Naive thymus-derived CD8-positive, alpha-beta T cell (primary cell): ENCODE data around the gene KCNH3. TPM values are rescaled to one million over a fixed set of nuclear protein-coding genes. Genes with fewer than 3 reads are reported as not detected.
A peak's percentile ranks its signal among the peaks of the same experiment; 100 is the strongest.
"Not testable (repeated sequence)": the region's sequence is repeated elsewhere in the genome, so short reads cannot be mapped to it uniquely, and the experiment has no call there.

Source experiments
- ATAC-seq, 2 donors: fragments of 150-1000 bp; cut with Tn5 transposase in 1 of 2; sonication (Bioruptor Pico), chemical (Tn5 transposase) in 1 of 2; 1 replicate in 1 of 2; 2 replicates in 1 of 2; pipeline ENCODE4 v1.10.0; 2021; ENCODE audit warnings: mild to moderate bottlenecking in 2 of 2, moderate library complexity in 2 of 2
- POLR2A ChIA-PET: fragments of 350-600 bp; sonication (Branson Sonifier 250); formaldehyde crosslinking; loops from one replicate; lab custom pipeline; 2021; ENCODE audit warnings: antibody characterized with exemption; lab: Charles Lee
- DNase-seq, 10 donors: peaks; one replicate each; pipeline versions ENCODE4 v3.0.0 to v3.0.0-alpha.2; 2020 to 2022
- H3K27ac Mint-ChIP-seq, 10 donors: one replicate each; pipeline ENCODE4 v1.8.0; 2020 to 2022; ENCODE audit warnings: mild to moderate bottlenecking in 10 of 10, mixed read lengths in 10 of 10, moderate library complexity in 4 of 10, inconsistent platforms in 1 of 10
- H3K27me3 Mint-ChIP-seq, 5 donors: one replicate each; pipeline ENCODE4 v1.8.0; 2021 to 2022; ENCODE audit warnings: mixed read lengths in 5 of 5
- H3K36me3 Mint-ChIP-seq, 3 donors: one replicate each; pipeline ENCODE4 v1.8.0; 2020 to 2022; ENCODE audit warnings: mixed read lengths in 3 of 3, mild to moderate bottlenecking in 2 of 3, inconsistent platforms in 1 of 3
- H3K4me1 Mint-ChIP-seq, 4 donors: one replicate each; pipeline ENCODE4 v1.8.0; 2021 to 2022; ENCODE audit warnings: mixed read lengths in 4 of 4
- H3K4me3 Mint-ChIP-seq, 10 donors: one replicate each; pipeline ENCODE4 v1.8.0; 2020 to 2022; ENCODE audit warnings: mild to moderate bottlenecking in 10 of 10, mixed read lengths in 10 of 10, moderate library complexity in 6 of 10, inconsistent platforms in 1 of 10
- H3K9me3 Mint-ChIP-seq, 9 donors: one replicate each; pipeline ENCODE4 v1.8.0; 2020 to 2022; ENCODE audit warnings: mixed read lengths in 9 of 9, mild to moderate bottlenecking in 3 of 9, inconsistent platforms in 1 of 9, moderate library complexity in 1 of 9
- polyA plus RNA-seq, 3 donors: library from polyadenylated mRNA; unstranded; fragments of 300-500 nt; fragmentation: Illumina TruSeq; gene quantifications; one replicate each; pipeline ENCODE4 v1.2.3, GENCODE V29; 2021
- total RNA-seq, 8 experiments: library from RNA in 2 of 8; stranded (reverse) in 2 of 8; gene quantifications; one replicate each; pipeline ENCODE4 v1.2.3 and lab custom pipeline; 2021 to 2026

KCNH3 gene
- total RNA-seq, result 1 to 10 TPM; 7.1 to 8.5 TPM
- polyA plus RNA-seq, result 1 to 10 TPM; 2.4 to 5.7 (median 3.4) TPM
- 6.5 to 18.9 (median 12.2) reads per million in 6 experiments for total RNA-seq (lab: John Stamatoyannopoulos, UW)

GRCh38 chr12:49538510-49539403 lies at the start of gene KCNH3:
Gene KCNH3 (plus strand): TSS chr12:49539030. CDS start chr12:49539417, 387 bp downstream.
- POLR2A ChIA-PET, result interaction anchor here (0.6 to 4.4 kb wide), 8 partner anchors 11 to 491 kb away, joined by 3 to 24 read pairs (median 4); partner anchors contain the start of gene RACGAP1
- H3K27ac Mint-ChIP-seq, result peak within 1 kb of the TSS in 9 of 10 donors; percentile 17 to 90 (median 67)
- DNase-seq, result peak; percentile 85 to 98 (median 88)
- H3K9me3 Mint-ChIP-seq, result no peaks in the 10 kb centered on the region
- ATAC-seq, result peak; percentile 83 to 91
- peaks cover 0 to 5% (median 0%) of the 10 kb centered on the region in 5 donors for H3K27me3 Mint-ChIP-seq
- peak within 1 kb of the TSS; percentile 75 to 88 (median 80) for H3K4me3 Mint-ChIP-seq
- H3K4me1 Mint-ChIP-seq, result peaks cover 22 to 50% (median 44%) of the 10 kb centered on the region in 4 donors
- H3K36me3 Mint-ChIP-seq, result no peaks in the 10 kb centered on the region

DNA sequence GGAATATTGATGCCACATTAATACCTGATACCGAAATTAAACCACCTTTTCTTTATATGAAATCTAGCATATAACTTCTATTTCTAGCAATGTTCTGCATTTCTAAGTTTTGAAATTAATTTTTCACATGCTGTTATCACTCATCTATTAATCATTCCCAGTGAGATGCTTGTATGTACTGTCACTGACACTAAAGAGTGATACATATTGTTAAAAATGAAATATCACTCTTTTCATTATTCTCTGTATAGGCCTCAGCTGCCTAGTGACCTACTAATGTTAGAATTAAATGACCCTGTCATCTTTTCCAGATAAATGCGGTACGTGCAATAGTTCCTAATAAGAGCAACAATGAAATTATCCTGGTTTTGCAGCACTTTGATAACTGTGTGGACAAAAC lies 49.7 kb upstream of the KCNH3 start:
- POLR2A ChIA-PET, result no interaction called here
- ATAC-seq (no peak), DNase-seq (no peak)

GRCh38 chr12:49489720-49490119 lies 49.1 kb upstream of the KCNH3 start:
- Mint-ChIP-seq H3K4me1 (no peaks in the 10 kb centered on the region), H3K9me3 (no peaks in the 10 kb centered on the region), H3K27me3 (no peaks in the 10 kb centered on the region), H3K4me3 (no peak overlapping the region), H3K36me3 (peaks cover 0 to 9% (median under 1%) of the 10 kb centered on the region in 3 donors), H3K27ac (no peak overlapping the region)
- DNase-seq, result no peak
- POLR2A ChIA-PET, result no interaction called here
- ATAC-seq, result no peak

More for the DNA sequence above, 49.7 kb upstream of the KCNH3 start:
- Mint-ChIP-seq H3K4me3 (no peak overlapping the region), H3K27me3 (no peaks in the 10 kb centered on the region), H3K27ac (no peak overlapping the region), H3K9me3 (no peaks in the 10 kb centered on the region), H3K4me1 (no peaks in the 10 kb centered on the region), H3K36me3 (peaks cover 0 to 8% (median 3%) of the 10 kb centered on the region in 3 donors)

- H3K4me1 Mint-ChIP-seq, result no peaks in the 10 kb centered on the region
- POLR2A ChIA-PET, result no interaction called here
- peaks cover 0 to 16% (median 3%) of the 10 kb centered on the region in 3 donors for H3K36me3 Mint-ChIP-seq
- no peaks in the 10 kb centered on the region for H3K9me3 Mint-ChIP-seq
- DNase-seq (no peak), ATAC-seq (no peak)
- H3K27me3 Mint-ChIP-seq, result no peaks in the 10 kb centered on the region
- no peak overlapping the region for H3K27ac Mint-ChIP-seq
- H3K4me3 Mint-ChIP-seq, result no peak overlapping the region
These were observed 47.0 kb upstream of the KCNH3 start for GRCh38 chr12:49491823-49492222.

DNA sequence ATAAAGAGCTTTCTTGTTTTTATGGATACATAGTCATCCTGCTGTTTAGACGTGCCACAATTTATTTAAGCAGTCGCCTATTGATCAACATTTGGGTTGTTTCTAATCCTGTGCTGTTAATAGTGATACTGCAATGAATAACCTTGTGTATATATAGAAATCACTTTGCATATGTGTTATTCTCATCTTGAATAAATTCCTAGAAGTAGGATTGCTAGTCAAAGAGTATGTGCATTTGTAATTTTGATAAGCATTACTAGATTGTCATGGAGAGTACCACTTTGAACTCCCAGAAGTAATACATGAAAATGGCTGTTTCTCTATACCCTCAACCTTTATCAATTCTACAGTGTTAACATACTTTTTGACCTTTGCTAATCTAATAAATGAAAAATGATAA lies 44.9 kb upstream of the KCNH3 start:
- DNase-seq, result no peak
- Mint-ChIP-seq H3K9me3 (no peaks in the 10 kb centered on the region), H3K4me1 (no peaks in the 10 kb centered on the region), H3K36me3 (peaks cover 0 to 24% (median 5%) of the 10 kb centered on the region in 3 donors), H3K4me3 (no peak overlapping the region), H3K27me3 (no peaks in the 10 kb centered on the region), H3K27ac (no peak overlapping the region)
- POLR2A ChIA-PET, result no interaction called here
- no peak for ATAC-seq

DNA sequence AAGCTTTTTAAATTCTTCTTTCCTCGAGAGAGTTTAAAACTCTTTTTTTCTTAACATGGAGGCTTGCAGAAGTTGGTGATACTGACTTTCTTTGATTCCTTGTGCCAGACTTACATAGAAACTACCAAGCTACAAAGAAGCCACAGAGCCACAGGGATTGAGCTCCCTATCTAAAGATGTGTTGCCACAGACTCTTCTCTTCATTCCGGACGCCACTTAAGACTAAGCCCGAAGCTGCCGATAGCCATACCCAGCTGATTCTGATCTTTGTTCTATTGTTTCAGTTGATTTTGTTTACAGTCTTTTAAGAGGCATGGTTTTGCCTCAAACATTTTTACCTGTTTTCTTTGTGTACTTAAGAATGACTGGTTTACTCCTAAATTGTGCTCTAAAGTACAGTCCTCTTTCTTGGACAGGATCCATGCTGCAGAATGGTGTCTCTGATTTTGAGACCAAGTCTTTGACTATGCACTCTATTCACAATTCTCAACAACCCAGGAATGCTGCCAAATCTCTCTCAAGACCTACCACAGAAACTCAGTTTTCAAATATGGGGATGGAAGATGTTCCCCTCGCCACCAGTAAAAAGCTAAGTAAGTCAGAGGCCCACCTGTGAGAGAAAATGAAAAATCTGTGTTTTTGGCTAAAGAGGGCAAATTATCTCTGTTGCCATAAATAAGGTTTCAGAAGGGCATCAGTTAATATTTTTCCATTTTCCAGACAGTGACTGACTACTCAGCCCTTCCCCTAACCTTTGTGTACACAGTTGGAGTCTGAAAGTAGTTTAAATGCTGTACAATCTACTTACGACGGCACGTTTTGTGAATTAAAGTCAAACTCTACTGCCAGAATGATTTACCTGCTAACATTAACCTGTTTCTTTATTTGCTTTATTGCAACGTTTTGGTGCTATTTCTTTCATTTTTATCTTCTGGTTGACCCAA lies 42.1 kb upstream of the KCNH3 start:
- Mint-ChIP-seq H3K4me3 (no peak overlapping the region), H3K9me3 (no peaks in the 10 kb centered on the region), H3K27me3 (no peaks in the 10 kb centered on the region), H3K36me3 (peaks cover 0 to 26% (median 5%) of the 10 kb centered on the region in 3 donors), H3K4me1 (peaks cover 0 to 7% (median 5%) of the 10 kb centered on the region in 4 donors), H3K27ac (no peak overlapping the region)
- ATAC-seq, result no peak
- POLR2A ChIA-PET, result no interaction called here
- DNase-seq, result no peak

DNA sequence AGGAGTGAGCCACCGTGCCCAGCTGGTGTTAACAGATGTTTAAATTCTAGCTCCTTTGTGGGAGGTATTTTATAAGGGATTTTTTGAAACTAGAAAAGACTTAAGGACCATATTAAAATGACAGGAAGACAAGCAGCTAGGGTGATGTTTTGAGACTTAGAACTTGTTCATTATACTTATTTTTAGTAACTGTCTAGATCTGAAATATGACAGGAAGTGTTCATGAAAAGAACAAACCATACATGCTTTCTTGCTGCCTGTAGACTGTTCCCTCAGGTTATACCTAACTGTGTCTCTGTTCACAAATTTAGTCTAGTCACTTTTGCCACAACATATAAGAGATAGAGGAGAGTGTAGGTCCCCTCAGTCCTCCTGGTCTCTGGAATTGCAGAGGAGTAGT lies 36.9 kb upstream of the KCNH3 start:
- H3K36me3 Mint-ChIP-seq, result peaks cover 0 to 10% (median 2%) of the 10 kb centered on the region in 3 donors
- POLR2A ChIA-PET, result no interaction called here
- H3K27ac Mint-ChIP-seq, result peak overlapping the region in 8 of 10 donors; percentile 55 to 86 (median 75)
- peak overlapping the region in 4 of 10 donors; percentile 40 to 61 (median 48) for H3K4me3 Mint-ChIP-seq
- DNase-seq (peak in 2 of 10 donors; percentile 9 to 10), ATAC-seq (peak in 1 of 2 donors; percentile 25)
- no peaks in the 10 kb centered on the region for H3K9me3 Mint-ChIP-seq
- H3K27me3 Mint-ChIP-seq, result no peaks in the 10 kb centered on the region
- H3K4me1 Mint-ChIP-seq, result peaks cover 5 to 20% (median 16%) of the 10 kb centered on the region in 4 donors

GRCh38 chr12:49502590-49502989 lies 36.2 kb upstream of the KCNH3 start:
- H3K36me3 Mint-ChIP-seq, result peaks cover 0 to 5% (median 1%) of the 10 kb centered on the region in 3 donors
- ATAC-seq (no peak), DNase-seq (no peak)
- no peaks in the 10 kb centered on the region for H3K9me3 Mint-ChIP-seq
- no peak overlapping the region for H3K4me3 Mint-ChIP-seq
- H3K27ac Mint-ChIP-seq, result peak overlapping the region in 8 of 10 donors; percentile 9 to 86 (median 43)
- H3K4me1 Mint-ChIP-seq, result peaks cover 5 to 20% (median 16%) of the 10 kb centered on the region in 4 donors
- H3K27me3 Mint-ChIP-seq, result no peaks in the 10 kb centered on the region
- POLR2A ChIA-PET, result no interaction called here

DNA sequence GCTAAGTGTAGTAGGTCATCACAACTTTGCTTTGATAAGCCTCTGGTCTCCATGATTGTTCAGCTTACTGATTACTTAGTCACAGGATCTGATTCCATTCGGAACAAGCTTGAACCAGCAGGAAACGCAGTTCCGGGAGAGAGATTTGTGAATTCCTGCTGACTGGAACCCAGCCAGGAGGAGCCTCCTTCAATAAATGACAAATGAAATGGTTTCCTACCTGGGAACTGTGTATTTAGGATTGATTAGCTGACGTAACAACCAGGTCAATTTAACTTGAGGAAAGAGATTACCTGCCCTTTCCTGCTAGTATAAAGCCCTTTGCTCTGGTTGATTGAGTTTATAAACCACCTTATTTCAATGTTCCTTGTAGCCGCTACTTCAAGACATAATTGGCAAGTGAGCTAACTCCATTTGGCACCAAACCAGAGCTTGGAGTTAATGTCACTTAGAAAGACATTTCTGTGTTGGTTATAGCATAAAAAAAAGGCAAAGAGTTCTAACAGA lies 35.1 kb upstream of the KCNH3 start:
- DNase-seq (no peak), ATAC-seq (no peak)
- Mint-ChIP-seq H3K9me3 (no peaks in the 10 kb centered on the region), H3K4me1 (peaks cover 5 to 20% (median 16%) of the 10 kb centered on the region in 4 donors), H3K36me3 (peaks cover 0 to 4% (median 3%) of the 10 kb centered on the region in 3 donors), H3K27ac (no peak overlapping the region), H3K4me3 (no peak overlapping the region), H3K27me3 (no peaks in the 10 kb centered on the region)
- POLR2A ChIA-PET, result interaction anchor here (1.6 kb wide), 1 partner anchor 137 kb away, joined by 6 read pairs; the partner anchor contains the start of gene SPATS2

- no peak for ATAC-seq
- Mint-ChIP-seq H3K27ac (no peak overlapping the region), H3K4me1 (peaks cover 5 to 20% (median 16%) of the 10 kb centered on the region in 4 donors), H3K27me3 (no peaks in the 10 kb centered on the region), H3K9me3 (no peaks in the 10 kb centered on the region), H3K4me3 (no peak overlapping the region), H3K36me3 (peaks cover 0 to 4% (median 0%) of the 10 kb centered on the region in 3 donors)
- no peak for DNase-seq
- POLR2A ChIA-PET, result interaction anchor here (0.6 kb wide), 2 partner anchors 88 to 653 kb away, joined by 4 read pairs; partner anchors contain the start of gene DDX23
These were observed 33.2 kb upstream of the KCNH3 start for GRCh38 chr12:49505672-49506071.

DNA sequence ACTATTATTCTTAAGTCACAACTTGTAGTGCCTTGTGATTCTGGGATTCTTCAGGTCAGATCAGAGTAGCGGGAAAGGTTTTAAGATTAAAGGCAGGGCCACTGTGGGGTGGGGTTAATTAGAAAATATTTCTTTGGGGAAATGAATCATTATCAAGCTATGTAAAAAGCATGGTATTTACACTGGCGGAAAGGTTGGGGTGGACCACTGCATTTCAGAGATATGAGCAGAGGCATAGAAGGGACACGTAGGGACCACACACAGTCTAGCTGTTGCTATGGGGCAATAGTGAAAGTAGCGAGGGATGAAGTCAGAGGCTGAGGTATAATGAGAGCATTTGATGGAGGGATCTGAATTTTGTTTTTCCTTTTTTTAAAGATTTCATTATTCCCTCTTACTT lies 31.7 kb upstream of the KCNH3 start:
- peaks cover 0 to 4% (median 0%) of the 10 kb centered on the region in 3 donors for H3K36me3 Mint-ChIP-seq
- no peak overlapping the region for H3K4me3 Mint-ChIP-seq
- H3K9me3 Mint-ChIP-seq, result no peaks in the 10 kb centered on the region
- H3K4me1 Mint-ChIP-seq, result peaks cover 3 to 9% (median 7%) of the 10 kb centered on the region in 4 donors
- DNase-seq (no peak), ATAC-seq (no peak)
- no peaks in the 10 kb centered on the region for H3K27me3 Mint-ChIP-seq
- peak overlapping the region in 1 of 10 donors; percentile 55 for H3K27ac Mint-ChIP-seq
- POLR2A ChIA-PET, result no interaction called here

GRCh38 chr12:49509681-49510080 lies 29.1 kb upstream of the KCNH3 start:
- H3K27ac Mint-ChIP-seq, DNase-seq, H3K9me3 Mint-ChIP-seq, ATAC-seq, H3K36me3 Mint-ChIP-seq, H3K4me1 Mint-ChIP-seq, H3K4me3 Mint-ChIP-seq, H3K27me3 Mint-ChIP-seq: not testable (repeated sequence)
- POLR2A ChIA-PET, result interaction anchor here (0.6 to 0.8 kb wide), 2 partner anchors 168 to 549 kb away, joined by 3 read pairs; no protein-coding TSS in a partner anchor
